Stimulated activated CD4-positive, alpha-beta T cell treated with anti-CD3 and anti-CD28 coated beads, Interleukin-15, amount 100 ng/mL, for 48 hours (primary cell): ENCODE results near the gene SEPTIN11.

Experiments used
- DNase-seq, 2 donors: peaks; one replicate each; pipeline ENCODE4 v3.0.0-alpha.2; 2020; ENCODE audit warnings: low read depth in 2 of 2

The SEPTIN11 gene

GRCh38 chr4:76979236-76979635 lies 29.7 kb downstream of the SEPTIN11 start:
- no peak for DNase-seq

GRCh38 chr4:76980261-76980660 lies 30.7 kb downstream of the SEPTIN11 start:
- no peak for DNase-seq

DNA sequence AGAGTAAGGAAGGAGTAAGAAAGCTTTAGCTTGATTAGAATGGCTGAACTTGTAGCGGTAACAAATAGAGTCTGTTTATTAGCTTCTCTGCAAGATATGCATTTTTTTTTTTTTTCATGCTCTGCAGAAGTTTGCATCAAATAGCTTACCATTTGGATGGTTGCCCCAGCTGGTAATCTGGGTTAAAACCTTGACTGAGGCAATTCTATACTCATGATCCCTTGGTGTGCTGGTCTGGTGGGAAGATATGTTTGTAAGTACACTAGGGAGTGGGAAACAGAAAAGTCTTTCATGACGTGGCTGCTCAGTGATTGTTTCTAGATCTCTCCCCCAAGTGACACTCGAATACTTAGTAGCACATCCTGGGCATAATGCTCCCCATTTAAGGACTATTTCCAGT lies 32.1 kb downstream of the SEPTIN11 start:
- no peak for DNase-seq

- no peak for DNase-seq
Observed at GRCh38 chr4:76982638-76983584, 33.4 kb downstream of the SEPTIN11 start.

DNA sequence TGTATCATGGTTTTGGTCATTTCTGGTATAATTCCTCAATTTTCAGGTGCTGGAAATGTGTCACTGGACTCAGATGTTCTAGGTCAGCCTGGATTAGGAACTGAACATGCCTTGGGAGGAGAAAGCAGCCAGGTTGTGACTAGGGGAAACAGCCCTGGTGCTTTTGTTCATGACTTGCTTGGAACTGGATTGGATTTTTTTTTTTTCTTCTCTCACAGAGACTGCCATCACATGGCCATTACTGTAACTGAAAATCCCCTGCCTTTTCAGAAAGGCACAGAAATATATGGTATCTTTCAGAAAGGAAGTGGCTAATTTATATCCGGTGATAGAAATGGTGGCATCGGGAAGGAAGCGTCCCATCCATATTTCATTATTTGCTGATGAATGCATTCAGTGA lies 34.6 kb downstream of the SEPTIN11 start:
- no peak for DNase-seq

- no peak for DNase-seq
Observed at GRCh38 chr4:76984788-76985211, 35.2 kb downstream of the SEPTIN11 start.

DNA sequence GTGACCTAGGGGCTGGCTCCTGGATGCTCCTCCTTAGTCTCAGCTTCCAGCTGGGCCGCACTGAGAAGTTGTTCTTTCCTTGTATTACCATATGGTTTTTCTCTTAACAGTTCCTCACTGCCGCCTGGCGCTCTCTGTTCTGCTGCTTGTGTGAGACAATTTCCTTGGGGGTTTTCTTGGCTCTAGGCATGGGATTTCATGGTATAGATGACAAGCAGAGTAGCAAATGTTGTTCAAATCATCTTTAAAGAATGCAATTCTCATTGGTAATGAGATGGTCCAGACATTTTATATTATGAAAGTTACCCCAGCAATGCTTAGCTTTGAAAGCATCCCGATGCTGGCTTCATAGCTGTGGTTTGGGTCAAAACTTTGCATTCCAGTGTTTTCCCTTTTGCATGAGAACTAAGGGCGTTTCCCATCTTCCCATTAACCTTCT lies 37.6 kb downstream of the SEPTIN11 start:
- DNase-seq: no peak

DNA sequence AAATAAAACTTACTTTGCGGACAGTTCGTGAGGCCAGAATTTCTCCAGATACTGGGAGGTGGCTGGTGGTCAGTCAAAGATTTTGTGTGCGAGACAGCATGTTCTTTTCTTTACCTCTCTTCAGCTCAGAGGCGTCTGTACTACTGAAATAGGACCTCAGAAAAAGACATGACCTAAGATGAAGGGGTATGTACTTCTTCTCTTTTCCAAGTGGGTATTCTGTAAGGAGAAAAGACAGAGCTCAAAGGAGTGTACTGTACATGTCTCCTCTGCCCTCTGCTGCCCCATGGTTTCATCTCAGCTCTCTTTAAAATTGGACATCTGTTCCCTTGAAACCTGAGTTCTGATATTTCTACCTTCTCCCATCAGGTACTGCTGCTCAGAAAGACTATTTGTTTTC lies 38.1 kb downstream of the SEPTIN11 start:
- DNase-seq: no peak

GRCh38 chr4:76989391-76990061 lies 40.0 kb downstream of the SEPTIN11 start:
- DNase-seq: peak in 1 of 2 donors; percentile 17

DNA sequence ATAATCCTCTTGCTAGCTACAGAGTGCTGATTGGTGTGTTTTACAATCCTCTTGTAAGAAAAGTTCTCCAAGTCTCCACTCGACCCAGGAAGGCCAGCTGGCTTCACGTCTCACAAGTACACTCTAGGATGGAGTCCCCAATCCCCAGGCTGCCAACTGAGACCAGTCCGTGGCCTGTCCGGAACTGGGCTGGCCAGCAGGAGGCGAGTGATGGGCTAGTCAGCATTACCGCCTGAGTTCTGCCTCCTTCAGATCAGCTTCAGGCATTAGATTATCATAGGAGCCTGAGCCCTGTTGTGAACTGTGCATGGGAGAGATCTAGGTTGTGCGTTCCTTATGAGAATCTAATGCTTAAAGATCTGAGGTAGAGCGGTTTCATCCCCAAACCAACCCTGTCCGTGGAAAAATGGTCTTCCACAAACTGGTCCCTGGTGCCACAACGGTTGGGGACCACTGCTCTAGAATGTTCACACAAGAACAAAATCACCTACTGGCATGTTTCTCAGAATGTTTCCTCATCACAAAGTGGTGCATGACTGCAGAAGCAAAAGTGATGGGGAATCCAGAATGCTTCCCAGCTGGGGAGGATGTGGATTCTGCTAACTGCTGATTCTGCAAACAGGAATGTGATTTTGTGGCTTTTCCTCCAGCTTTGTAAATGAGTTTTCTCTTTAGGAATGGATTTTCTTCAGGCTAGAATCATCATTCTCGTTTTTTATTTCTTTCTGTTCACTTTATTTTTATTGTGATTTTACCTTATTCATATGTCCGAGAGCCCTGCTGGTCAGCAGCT lies 40.9 kb downstream of the SEPTIN11 start:
- DNase-seq: no peak

DNA sequence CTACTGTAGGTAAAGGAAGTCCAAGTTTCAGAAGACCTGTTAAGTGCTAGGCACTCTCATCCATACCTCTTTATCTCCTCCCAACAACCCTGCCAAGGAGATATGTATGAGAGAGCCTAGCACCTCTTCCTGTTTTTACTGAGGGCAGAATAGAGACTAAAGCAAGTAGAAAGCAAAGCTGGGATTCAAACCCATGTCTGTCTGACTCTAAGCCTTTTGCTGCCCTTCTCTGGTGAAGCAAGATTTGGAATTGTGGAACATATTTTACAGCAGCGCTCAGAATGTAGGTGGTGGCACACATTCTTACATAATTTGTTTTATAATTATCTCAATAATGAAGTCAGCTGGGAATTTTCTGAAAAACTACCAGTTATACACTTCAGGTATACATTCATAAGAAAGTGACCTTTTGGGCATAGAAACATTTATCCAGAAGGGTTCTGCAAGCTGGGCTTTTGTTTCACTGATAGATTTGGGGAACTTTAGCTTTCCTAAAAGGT lies 41.7 kb downstream of the SEPTIN11 start:
- no peak for DNase-seq

GRCh38 chr4:76993787-76994641 lies 44.5 kb downstream of the SEPTIN11 start:
- peak; percentile 24 to 26 for DNase-seq

- no peak for DNase-seq
Observed at GRCh38 chr4:76995776-76996175, 46.2 kb downstream of the SEPTIN11 start.

DNA sequence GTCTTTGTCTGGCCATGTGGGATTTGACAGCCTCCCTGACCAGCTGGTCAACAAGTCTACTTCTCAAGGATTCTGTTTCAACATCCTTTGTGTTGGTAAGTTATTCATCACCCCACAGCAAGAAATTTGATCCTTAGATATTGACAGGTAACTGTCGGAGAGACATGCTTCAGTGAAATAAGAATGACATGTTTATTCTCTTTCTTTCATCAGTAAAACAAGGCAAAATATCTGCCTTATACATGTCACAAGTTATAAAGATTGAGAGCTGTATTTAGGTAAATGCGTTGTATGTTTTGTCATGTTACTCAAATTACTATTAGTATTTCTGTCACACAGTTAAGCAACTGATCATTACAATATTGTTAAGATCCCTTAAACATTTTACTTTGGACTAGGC lies 46.9 kb downstream of the SEPTIN11 start:
- DNase-seq: no peak

GRCh38 chr4:76997077-76997476 lies 47.5 kb downstream of the SEPTIN11 start:
- no peak for DNase-seq

GRCh38 chr4:76997532-76997931 lies 48.0 kb downstream of the SEPTIN11 start:
- no peak for DNase-seq

- DNase-seq: no peak
Observed at GRCh38 chr4:76998251-76998901, 48.8 kb downstream of the SEPTIN11 start.
